GM06990 (cell line): ENCODE data around the gene PDLIM4.

Source experiments
- DNase-seq: peaks from one replicate; pipeline ENCODE4 v3.0.0-alpha.2; 2011; ENCODE audit not compliant: insufficient read length; ENCODE audit errors: extremely low read depth
- H3K27me3 ChIP-seq: replicated peaks from 2 replicates; pipeline ENCODE4 v1.6.0; 2011; ENCODE audit warnings: low read length; ENCODE audit not compliant: control insufficient read depth, insufficient read depth
- H3K36me3 ChIP-seq: 2 replicates; pipeline ENCODE4 v1.5.1; 2011; ENCODE audit warnings: low read length; ENCODE audit not compliant: control insufficient read depth, insufficient read depth
- H3K4me3 ChIP-seq: replicated peaks from 2 replicates; pipeline ENCODE4 v1.5.1; 2011; ENCODE audit warnings: low read depth, mild to moderate bottlenecking, control low read depth, low read length
- TF ChIP-seq, protein P1 (sequence below): IDR thresholded peaks from 2 replicates; pipeline ENCODE4 v1.5.1; 2011; ENCODE audit warnings: low read length, control low read depth, mild to moderate bottlenecking, inconsistent platforms; ENCODE audit not compliant: insufficient read depth, poor library complexity, severe bottlenecking

PDLIM4 gene

DNA sequence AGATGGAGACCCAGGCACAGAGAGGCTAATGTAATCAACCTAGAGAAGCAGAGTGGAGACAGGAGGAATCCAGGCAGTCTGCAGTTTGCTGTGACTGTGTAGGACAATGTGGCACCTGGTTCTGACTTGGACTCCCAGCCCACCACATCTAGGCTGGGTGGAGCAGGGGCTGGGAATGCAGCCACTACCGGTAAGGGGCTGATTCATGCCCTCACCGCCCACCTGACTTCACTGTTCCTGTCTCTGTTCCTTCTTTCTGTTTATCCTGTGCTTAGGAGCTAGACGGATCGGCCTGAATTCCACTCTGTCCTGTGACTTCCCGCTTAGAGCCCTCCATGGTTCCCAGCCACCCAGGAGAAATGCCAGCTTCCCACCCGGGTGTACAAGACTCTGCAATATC is 2.6 kb downstream of the PDLIM4 start:
- Histone ChIP-seq H3K36me3 (no peaks in the 10 kb centered on the region), H3K27me3 (no peaks in the 10 kb centered on the region; the same call in 1 of the 2 replicates), H3K4me3 (no peak overlapping the region)
- no peak for DNase-seq
- TF ChIP-seq, protein P1, sequence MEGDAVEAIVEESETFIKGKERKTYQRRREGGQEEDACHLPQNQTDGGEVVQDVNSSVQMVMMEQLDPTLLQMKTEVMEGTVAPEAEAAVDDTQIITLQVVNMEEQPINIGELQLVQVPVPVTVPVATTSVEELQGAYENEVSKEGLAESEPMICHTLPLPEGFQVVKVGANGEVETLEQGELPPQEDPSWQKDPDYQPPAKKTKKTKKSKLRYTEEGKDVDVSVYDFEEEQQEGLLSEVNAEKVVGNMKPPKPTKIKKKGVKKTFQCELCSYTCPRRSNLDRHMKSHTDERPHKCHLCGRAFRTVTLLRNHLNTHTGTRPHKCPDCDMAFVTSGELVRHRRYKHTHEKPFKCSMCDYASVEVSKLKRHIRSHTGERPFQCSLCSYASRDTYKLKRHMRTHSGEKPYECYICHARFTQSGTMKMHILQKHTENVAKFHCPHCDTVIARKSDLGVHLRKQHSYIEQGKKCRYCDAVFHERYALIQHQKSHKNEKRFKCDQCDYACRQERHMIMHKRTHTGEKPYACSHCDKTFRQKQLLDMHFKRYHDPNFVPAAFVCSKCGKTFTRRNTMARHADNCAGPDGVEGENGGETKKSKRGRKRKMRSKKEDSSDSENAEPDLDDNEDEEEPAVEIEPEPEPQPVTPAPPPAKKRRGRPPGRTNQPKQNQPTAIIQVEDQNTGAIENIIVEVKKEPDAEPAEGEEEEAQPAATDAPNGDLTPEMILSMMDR = no peak

DNA sequence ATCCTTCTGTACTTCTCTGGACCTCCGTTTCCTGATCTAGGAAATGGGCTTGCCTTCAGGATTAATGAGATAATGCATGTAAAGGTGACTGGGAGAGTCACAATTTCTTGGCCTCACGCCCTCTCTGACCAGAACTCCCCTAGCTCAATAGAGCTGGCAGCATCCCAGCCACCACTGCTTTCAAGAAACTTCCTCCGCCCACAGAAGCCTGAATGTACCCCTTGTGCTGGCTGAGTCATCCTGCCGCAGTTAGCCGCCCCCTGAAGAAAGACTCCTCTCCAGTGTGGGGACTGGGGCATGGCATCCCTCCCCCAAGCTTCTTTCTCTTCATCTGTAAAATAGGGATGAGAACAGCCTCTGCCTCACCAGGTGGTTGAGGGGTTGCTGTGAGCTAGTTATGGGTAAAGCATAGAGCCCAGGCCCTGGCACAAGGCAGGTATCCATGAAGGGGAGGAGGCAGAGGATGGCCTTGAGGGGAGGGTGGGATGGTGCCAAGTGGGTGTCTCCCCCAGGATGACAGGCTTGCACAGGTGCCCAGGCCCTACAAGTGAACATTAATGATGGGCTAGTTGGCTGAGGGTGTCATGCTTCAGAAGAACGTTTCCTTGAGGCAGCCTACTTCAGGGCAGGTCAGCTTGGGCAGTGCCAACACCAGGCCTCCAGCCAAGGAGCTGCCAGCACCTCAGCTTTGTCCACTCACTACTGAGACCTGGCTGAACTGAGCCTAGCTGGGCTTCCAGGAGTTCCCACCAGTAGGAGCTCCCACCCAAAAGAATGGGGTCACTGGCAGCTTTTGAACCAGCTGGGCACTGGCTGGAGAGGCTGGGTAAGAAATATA is 3.4 kb downstream of the PDLIM4 start:
- H3K4me3 ChIP-seq = no peak overlapping the region
- TF ChIP-seq, protein P1 = no peak
- H3K36me3 ChIP-seq = no peaks in the 10 kb centered on the region
- H3K27me3 ChIP-seq = no peaks in the 10 kb centered on the region; the same call in 1 of the 2 replicates
- DNase-seq = no peak

DNA sequence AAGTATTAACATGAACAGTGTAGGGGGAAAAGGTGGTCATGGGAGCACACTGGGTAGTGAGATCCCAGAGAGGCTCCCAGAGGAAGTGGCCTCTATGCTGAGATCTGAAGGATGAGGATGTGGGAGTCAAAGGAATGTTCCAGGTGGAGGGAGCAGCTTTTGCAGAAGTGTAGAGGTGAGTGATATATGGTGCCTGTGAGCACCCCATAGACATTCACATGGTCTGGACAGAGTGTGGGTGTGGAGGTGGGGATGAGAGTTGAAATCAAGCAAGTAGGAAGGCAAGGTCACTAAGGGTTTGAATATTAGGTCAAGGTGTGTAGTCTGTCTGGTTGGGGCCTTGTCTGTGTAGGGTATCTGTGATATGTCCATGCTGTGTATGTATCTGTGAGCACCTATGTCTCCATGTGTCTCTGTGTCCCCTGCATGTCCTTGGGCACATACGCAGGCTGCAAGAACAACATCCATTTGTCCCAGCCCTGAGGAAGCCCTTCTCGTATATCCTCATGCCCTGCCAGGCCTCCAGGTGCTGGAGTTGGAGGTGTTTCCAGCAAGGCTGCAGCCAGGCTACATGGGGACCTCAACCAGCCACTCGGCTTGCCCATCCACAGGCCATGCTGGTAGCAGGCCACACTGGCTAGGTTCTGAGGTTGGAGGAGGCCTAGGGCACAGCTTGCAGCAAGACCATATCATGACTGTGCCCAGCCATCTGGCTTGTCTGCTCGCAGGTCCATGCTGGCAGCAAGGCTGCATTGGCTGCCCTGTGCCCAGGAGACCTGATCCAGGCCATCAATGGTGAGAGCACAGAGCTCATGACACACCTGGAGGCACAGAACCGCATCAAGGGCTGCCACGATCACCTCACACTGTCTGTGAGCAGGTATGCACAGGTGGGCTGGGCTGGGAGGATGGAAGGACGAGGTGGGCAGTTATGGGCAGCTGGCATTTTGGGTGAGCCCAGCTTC is 4.7 kb downstream of the PDLIM4 start:
- DNase-seq = no peak
- TF ChIP-seq, protein P1 = no peak
- H3K4me3 ChIP-seq = no peak overlapping the region
- H3K36me3 ChIP-seq = no peaks in the 10 kb centered on the region
- H3K27me3 ChIP-seq = no peaks in the 10 kb centered on the region

DNA sequence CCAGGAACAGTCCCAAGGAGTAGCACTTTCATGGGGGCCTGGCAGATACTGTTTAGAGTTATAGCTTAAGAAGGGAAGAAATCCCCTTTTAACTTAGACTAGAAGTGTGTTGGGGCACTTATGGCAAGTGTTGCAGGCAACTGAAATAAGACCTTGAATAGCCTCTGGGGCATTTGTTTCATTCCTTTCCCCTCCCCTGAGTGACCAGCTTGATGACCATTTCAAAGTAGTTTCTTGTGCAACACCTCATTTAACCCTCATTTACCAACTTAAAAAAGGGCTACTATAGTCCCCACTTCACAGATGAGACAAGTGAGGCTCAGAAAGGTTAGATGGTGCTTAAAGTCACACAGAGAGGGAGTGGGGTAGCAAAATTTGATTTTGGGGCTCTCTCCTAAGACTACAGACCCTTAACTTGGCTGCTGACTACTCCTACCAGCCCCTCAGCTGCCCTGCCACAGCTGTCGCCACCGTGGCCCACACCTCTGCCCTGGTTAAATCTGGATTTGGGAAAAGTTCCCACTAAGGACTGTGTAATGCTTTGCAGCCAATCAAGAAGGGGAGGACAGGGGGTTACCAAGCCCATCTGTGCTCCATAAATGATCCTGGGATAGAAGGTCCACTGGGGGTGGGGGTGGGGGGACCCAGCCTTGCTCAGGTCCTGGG is 5.5 kb downstream of the PDLIM4 start:
- Histone ChIP-seq H3K27me3 (no peaks in the 10 kb centered on the region), H3K36me3 (no peaks in the 10 kb centered on the region), H3K4me3 (no peak overlapping the region)
- no peak for DNase-seq
- TF ChIP-seq, protein P1 = no peak

DNA sequence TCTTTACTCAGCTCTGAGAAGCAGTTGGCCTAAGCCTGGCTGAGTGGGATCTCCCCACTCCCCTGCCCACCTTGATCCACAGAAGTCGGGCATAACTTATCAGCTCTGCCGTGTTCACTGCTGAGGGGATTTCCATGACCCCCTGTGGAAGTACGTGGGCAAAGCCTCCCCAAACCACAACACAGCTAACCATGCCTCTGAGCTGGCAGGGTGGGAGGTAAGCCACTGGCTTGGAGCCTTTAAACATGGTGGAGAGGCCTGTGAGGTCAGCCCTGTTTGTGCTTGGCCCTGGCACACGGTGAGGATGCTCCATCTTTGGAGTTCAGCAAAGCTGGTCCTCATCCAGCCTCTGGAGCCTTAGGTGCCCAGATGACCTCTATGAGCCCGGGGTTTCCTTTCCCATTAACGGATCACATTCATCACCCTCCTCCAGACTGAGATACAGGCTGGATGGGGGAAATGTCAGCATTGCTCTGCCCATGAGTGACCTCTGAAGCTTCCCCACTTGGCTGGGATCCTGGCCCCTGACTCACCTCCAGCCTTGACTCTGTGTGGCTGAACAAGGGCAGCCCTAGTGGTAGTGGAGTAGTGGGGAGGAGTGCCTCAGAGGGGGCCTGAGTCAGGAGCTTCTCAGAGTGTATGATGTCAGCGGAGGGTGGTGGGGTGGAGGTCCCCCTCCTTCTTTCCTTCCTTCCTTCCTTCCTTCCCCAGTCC is 6.2 kb downstream of the PDLIM4 start:
- Histone ChIP-seq H3K4me3 (no peak overlapping the region), H3K27me3 (no peaks in the 10 kb centered on the region), H3K36me3 (no peaks in the 10 kb centered on the region)
- TF ChIP-seq, protein P1 = no peak
- DNase-seq = no peak
